Gastroesophageal sphincter (tissue), 3 donors: Measurements from ENCODE around the gene SRPK2.

ENCODE experiments used
- POLR2A ChIP-seq, 2 donors: fragments of 450-650 bp; IDR thresholded peaks; one replicate each; pipeline ENCODE4 v1.6.1; 2017; ENCODE audit warnings: antibody characterized with exemption in 2 of 2, mild to moderate bottlenecking in 2 of 2, moderate library complexity in 1 of 2
- TF ChIP-seq, protein P1 (sequence below), 4 experiments: fragments of 200-600 bp in 2 of 4; fragments of 450-650 bp in 2 of 4; sonication (generic) in 1 of 4; IDR thresholded peaks; one replicate each; pipeline ENCODE4 v1.5.1; 2017 to 2019; ENCODE audit warnings: antibody characterized with exemption in 4 of 4, mild to moderate bottlenecking in 2 of 4, moderate library complexity in 2 of 4

DNA sequence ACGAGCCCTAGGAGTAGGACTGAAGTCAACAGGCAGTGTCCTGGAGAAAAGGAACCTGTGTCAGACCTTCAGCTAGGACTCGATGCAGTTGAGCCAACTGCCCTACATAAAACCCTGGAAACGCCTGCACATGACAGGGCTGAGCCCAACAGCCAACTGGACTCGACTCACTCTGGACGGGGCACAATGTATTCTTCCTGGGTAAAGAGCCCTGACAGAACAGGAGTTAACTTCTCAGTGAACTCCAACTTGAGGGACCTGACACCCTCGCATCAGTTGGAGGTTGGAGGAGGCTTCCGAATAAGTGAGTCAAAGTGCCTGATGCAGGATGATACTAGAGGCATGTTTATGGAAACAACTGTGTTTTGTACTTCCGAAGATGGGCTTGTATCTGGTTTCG is 281.3 kb downstream of the SRPK2 start:
- TF ChIP-seq, protein P1, sequence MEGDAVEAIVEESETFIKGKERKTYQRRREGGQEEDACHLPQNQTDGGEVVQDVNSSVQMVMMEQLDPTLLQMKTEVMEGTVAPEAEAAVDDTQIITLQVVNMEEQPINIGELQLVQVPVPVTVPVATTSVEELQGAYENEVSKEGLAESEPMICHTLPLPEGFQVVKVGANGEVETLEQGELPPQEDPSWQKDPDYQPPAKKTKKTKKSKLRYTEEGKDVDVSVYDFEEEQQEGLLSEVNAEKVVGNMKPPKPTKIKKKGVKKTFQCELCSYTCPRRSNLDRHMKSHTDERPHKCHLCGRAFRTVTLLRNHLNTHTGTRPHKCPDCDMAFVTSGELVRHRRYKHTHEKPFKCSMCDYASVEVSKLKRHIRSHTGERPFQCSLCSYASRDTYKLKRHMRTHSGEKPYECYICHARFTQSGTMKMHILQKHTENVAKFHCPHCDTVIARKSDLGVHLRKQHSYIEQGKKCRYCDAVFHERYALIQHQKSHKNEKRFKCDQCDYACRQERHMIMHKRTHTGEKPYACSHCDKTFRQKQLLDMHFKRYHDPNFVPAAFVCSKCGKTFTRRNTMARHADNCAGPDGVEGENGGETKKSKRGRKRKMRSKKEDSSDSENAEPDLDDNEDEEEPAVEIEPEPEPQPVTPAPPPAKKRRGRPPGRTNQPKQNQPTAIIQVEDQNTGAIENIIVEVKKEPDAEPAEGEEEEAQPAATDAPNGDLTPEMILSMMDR (IDR thresholded peaks at IDR 0.05): no peak
- TF ChIP-seq POLR2A (IDR thresholded peaks at IDR 0.05): no peak
